WTC11 (cell line): ENCODE results near the gene BABAM2. TPM values are rescaled to one million over a fixed set of nuclear protein-coding genes. Genes with fewer than 3 reads are reported as not detected.
"Not testable (repeated sequence)": the region's sequence is repeated elsewhere in the genome, so short reads cannot be mapped to it uniquely, and the experiment has no call there.

Source experiments
- ATAC-seq: fragments of 200-7000 bp; cut with Tn5 transposase; 2 replicates; pipeline ENCODE4 v1.10.0; 2021; ENCODE audit warnings: mild to moderate bottlenecking, moderate library complexity
- CTCF ChIA-PET: fragments of 300-600 bp; sonication (Branson Sonifier 250); formaldehyde crosslinking; loops from one replicate; lab custom pipeline; 2021; ENCODE audit warnings: antibody characterized with exemption; lab: Charles Lee
- POLR2A ChIA-PET: fragments of 350-600 bp; sonication (Branson Sonifier 250); formaldehyde crosslinking; loops from one replicate; lab custom pipeline; 2021; ENCODE audit warnings: antibody characterized with exemption; lab: Charles Lee
- DNase-seq: peaks from one replicate; pipeline ENCODE4 v3.0.0; 2021; ENCODE audit warnings: low spot score
- H3K27ac Mint-ChIP-seq: 2 replicates; pipeline ENCODE4 v1.8.0; 2021; ENCODE audit warnings: mixed read lengths
- H3K27me3 Mint-ChIP-seq: 2 replicates; pipeline ENCODE4 v1.8.0; 2021; ENCODE audit warnings: low read depth, mild to moderate bottlenecking, moderate library complexity, mixed read lengths
- H3K36me3 Mint-ChIP-seq: 2 replicates; pipeline ENCODE4 v1.8.0; 2021; ENCODE audit warnings: mixed read lengths
- H3K4me1 Mint-ChIP-seq: 2 replicates; pipeline ENCODE4 v1.8.0; 2022; ENCODE audit warnings: mixed read lengths
- H3K4me3 Mint-ChIP-seq: 2 replicates; pipeline ENCODE4 v1.8.0; 2021; ENCODE audit warnings: mild to moderate bottlenecking, moderate library complexity, mixed read lengths
- H3K9me3 Mint-ChIP-seq: 2 replicates; pipeline ENCODE4 v1.8.0; 2021; ENCODE audit warnings: mixed read lengths
- EMX1 ChIP-seq: fragments of 250-450 bp; sonication (Bioruptor Pico); IDR thresholded peaks from 2 replicates; pipeline ENCODE4 v1.8.0; 2021; ENCODE audit warnings: mild to moderate bottlenecking
- FOXJ3 ChIP-seq: sonication (generic); formaldehyde crosslinking; IDR thresholded peaks from 2 replicates; pipeline ENCODE4 v1.9.0; 2021; ENCODE audit warnings: missing genetic modification reagents, mild to moderate bottlenecking, borderline replicate concordance
- FOXP1 ChIP-seq: sonication (generic); formaldehyde crosslinking; IDR thresholded peaks from 2 replicates; pipeline ENCODE4 v1.8.0; 2022; ENCODE audit warnings: missing genetic modification reagents, mild to moderate bottlenecking, moderate library complexity, borderline replicate concordance
- GTF2I ChIP-seq: fragments of 250-450 bp; sonication (Bioruptor Pico); conservative IDR thresholded peaks from 2 replicates; pipeline ENCODE4 v1.4.0; 2021; ENCODE audit warnings: mild to moderate bottlenecking
- KAT7 ChIP-seq: sonication (generic); formaldehyde crosslinking; IDR thresholded peaks from 2 replicates; pipeline ENCODE4 v1.8.1; 2023; ENCODE audit warnings: missing genetic modification reagents, mild to moderate bottlenecking, borderline replicate concordance
- NFE2L1 ChIP-seq: sonication (generic); formaldehyde crosslinking; IDR thresholded peaks from 2 replicates; pipeline ENCODE4 v1.8.1; 2023; ENCODE audit warnings: missing genetic modification reagents
- NFYB ChIP-seq: sonication (generic); formaldehyde crosslinking; conservative IDR thresholded peaks from 2 replicates; pipeline ENCODE4 v1.8.0; 2022; ENCODE audit warnings: low read depth, missing genetic modification reagents
- SMAD3 ChIP-seq: sonication (generic); formaldehyde crosslinking; IDR thresholded peaks from 2 replicates; pipeline ENCODE4 v1.8.0; 2022; ENCODE audit warnings: missing genetic modification reagents, mild to moderate bottlenecking, borderline replicate concordance
- SP1 ChIP-seq: sonication (generic); formaldehyde crosslinking; conservative IDR thresholded peaks from 2 replicates; pipeline ENCODE4 v1.8.1; 2022; ENCODE audit warnings: missing genetic modification reagents
- TP53 ChIP-seq: sonication (generic); formaldehyde crosslinking; IDR thresholded peaks from 2 replicates; pipeline ENCODE4 v1.8.1; 2023; ENCODE audit warnings: mild to moderate bottlenecking, missing genetic modification reagents
- ZNF232 ChIP-seq: sonication (generic); formaldehyde crosslinking; IDR thresholded peaks from 2 replicates; pipeline ENCODE4 v1.8.0; 2022; ENCODE audit warnings: mild to moderate bottlenecking, missing genetic modification reagents
- total RNA-seq: library from RNA; stranded (reverse); gene quantifications from 3 replicates; pipeline ENCODE4 v1.2.3, GENCODE V29; 2021
- TF ChIP-seq, protein P1 (sequence below): fragments of 250-450 bp; sonication (Bioruptor Pico); IDR thresholded peaks from 2 replicates; pipeline ENCODE4 v1.9.0; 2021; ENCODE audit warnings: moderate library complexity, mild to moderate bottlenecking, inconsistent platforms, borderline replicate concordance
- TF ChIP-seq, protein P2 (sequence below): sonication (generic); formaldehyde crosslinking; IDR thresholded peaks from 2 replicates; pipeline ENCODE4 v1.8.0; 2023; ENCODE audit warnings: mild to moderate bottlenecking, missing genetic modification reagents
- TF ChIP-seq, protein P3 (sequence below): sonication (generic); formaldehyde crosslinking; IDR thresholded peaks from 2 replicates; pipeline ENCODE4 v1.8.1; 2022; ENCODE audit warnings: mild to moderate bottlenecking, moderate library complexity, missing genetic modification reagents
- TF ChIP-seq, protein P4 (sequence below): sonication (generic); formaldehyde crosslinking; IDR thresholded peaks from 2 replicates; pipeline ENCODE4 v1.8.0; 2022; ENCODE audit warnings: mild to moderate bottlenecking, missing genetic modification reagents
- TF ChIP-seq, protein P5 (sequence below): fragments of 200-600 bp; IDR thresholded peaks from 2 replicates; pipeline ENCODE4 v1.8.0; 2022; ENCODE audit warnings: antibody characterized with exemption

The BABAM2 gene
- total RNA-seq, 1 experiment from 2014 or later: 16.5 TPM

DNA sequence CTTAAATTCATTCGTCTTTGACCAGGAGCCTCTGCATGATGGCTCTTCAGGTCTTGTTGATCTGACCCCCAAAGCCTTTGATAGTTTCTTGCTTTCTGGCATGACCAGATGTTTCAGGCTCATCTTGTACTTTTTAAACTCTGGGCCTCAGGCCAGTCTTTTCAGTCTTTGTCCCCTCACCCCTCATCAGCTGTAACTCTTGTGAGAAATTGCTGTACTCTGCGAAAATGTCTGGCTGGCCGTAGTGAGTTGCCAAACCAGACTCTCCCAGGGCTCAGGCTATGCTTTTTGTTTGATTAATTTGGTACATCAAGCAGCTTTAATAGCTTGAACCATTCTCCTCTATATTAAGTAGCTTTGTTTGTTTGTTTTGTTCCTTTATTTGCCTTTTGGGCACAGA is 75.9 kb downstream of the BABAM2 start:
- ATAC-seq (no peak), DNase-seq (no peak)
- ChIA-PET POLR2A (no interaction called here), CTCF (no interaction called here)
- Mint-ChIP-seq H3K9me3 (peaks cover 29% of the 10 kb centered on the region), H3K4me1 (no peaks in the 10 kb centered on the region), H3K4me3 (no peak overlapping the region), H3K27ac (no peak overlapping the region), H3K27me3 (peaks cover 4% of the 10 kb centered on the region; the same call in 1 of the 2 replicates), H3K36me3 (peaks cover 22% of the 10 kb centered on the region)
- TF ChIP-seq ZNF232: no peak
- no peak for TF ChIP-seq FOXJ3 (CRISPR knock-in tag)
- no peak for TF ChIP-seq GTF2I (CRISPR knock-in tag)
- TF ChIP-seq, protein P1, sequence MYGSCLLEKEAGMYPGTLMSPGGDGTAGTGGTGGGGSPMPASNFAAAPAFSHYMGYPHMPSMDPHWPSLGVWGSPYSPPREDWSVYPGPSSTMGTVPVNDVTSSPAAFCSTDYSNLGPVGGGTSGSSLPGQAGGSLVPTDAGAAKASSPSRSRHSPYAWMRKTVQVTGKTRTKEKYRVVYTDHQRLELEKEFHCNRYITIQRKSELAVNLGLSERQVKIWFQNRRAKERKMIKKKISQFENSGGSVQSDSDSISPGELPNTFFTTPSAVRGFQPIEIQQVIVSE (CRISPR knock-in tag): no peak
- TF ChIP-seq, protein P2, sequence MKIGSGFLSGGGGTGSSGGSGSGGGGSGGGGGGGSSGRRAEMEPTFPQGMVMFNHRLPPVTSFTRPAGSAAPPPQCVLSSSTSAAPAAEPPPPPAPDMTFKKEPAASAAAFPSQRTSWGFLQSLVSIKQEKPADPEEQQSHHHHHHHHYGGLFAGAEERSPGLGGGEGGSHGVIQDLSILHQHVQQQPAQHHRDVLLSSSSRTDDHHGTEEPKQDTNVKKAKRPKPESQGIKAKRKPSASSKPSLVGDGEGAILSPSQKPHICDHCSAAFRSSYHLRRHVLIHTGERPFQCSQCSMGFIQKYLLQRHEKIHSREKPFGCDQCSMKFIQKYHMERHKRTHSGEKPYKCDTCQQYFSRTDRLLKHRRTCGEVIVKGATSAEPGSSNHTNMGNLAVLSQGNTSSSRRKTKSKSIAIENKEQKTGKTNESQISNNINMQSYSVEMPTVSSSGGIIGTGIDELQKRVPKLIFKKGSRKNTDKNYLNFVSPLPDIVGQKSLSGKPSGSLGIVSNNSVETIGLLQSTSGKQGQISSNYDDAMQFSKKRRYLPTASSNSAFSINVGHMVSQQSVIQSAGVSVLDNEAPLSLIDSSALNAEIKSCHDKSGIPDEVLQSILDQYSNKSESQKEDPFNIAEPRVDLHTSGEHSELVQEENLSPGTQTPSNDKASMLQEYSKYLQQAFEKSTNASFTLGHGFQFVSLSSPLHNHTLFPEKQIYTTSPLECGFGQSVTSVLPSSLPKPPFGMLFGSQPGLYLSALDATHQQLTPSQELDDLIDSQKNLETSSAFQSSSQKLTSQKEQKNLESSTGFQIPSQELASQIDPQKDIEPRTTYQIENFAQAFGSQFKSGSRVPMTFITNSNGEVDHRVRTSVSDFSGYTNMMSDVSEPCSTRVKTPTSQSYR: no peak
- no peak for TF ChIP-seq NFE2L1 (CRISPR knock-in tag)
- TF ChIP-seq, protein P3, sequence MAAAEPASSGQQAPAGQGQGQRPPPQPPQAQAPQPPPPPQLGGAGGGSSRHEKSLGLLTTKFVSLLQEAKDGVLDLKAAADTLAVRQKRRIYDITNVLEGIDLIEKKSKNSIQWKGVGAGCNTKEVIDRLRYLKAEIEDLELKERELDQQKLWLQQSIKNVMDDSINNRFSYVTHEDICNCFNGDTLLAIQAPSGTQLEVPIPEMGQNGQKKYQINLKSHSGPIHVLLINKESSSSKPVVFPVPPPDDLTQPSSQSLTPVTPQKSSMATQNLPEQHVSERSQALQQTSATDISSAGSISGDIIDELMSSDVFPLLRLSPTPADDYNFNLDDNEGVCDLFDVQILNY (CRISPR knock-in tag): no peak
- TF ChIP-seq KAT7 (CRISPR knock-in tag): no peak
- no peak for TF ChIP-seq FOXP1 (CRISPR knock-in tag)
- TF ChIP-seq TP53 (CRISPR knock-in tag): no peak
- no peak for TF ChIP-seq NFYB (CRISPR knock-in tag)
- TF ChIP-seq, protein P4, sequence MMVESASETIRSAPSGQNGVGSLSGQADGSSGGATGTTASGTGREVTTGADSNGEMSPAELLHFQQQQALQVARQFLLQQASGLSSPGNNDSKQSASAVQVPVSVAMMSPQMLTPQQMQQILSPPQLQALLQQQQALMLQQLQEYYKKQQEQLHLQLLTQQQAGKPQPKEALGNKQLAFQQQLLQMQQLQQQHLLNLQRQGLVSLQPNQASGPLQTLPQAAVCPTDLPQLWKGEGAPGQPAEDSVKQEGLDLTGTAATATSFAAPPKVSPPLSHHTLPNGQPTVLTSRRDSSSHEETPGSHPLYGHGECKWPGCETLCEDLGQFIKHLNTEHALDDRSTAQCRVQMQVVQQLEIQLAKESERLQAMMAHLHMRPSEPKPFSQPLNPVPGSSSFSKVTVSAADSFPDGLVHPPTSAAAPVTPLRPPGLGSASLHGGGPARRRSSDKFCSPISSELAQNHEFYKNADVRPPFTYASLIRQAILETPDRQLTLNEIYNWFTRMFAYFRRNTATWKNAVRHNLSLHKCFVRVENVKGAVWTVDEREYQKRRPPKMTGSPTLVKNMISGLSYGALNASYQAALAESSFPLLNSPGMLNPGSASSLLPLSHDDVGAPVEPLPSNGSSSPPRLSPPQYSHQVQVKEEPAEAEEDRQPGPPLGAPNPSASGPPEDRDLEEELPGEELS (CRISPR knock-in tag): no peak
- no peak for TF ChIP-seq EMX1

DNA sequence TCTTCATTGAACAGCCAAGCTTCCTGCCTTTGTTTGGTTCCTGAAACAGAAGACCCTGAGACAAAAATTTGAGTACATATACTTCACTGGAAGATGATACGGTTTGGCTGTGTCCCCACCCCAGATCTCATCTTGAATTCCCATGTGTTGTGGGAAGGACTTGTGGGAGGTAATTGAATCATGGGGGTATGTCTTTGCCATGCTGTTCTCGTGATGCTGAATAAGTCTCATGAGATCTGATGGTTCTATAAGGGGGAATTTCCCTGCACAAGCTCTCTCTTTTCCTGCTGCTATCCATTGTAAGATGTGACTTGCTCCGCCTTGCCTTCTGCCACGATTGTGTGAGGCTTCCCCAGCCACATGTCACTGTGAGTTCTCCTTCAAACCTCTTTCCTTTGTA is 76.5 kb downstream of the BABAM2 start:
- peaks cover 22% of the 10 kb centered on the region for H3K36me3 Mint-ChIP-seq
- no peak overlapping the region for H3K27ac Mint-ChIP-seq
- CTCF ChIA-PET: no interaction called here
- no peaks in the 10 kb centered on the region for H3K4me1 Mint-ChIP-seq
- TF ChIP-seq, protein P3 (CRISPR knock-in tag): no peak
- TF ChIP-seq SMAD3 (CRISPR knock-in tag) (no peak), SP1 (CRISPR knock-in tag) (no peak), FOXP1 (CRISPR knock-in tag) (no peak)
- TF ChIP-seq, protein P5, sequence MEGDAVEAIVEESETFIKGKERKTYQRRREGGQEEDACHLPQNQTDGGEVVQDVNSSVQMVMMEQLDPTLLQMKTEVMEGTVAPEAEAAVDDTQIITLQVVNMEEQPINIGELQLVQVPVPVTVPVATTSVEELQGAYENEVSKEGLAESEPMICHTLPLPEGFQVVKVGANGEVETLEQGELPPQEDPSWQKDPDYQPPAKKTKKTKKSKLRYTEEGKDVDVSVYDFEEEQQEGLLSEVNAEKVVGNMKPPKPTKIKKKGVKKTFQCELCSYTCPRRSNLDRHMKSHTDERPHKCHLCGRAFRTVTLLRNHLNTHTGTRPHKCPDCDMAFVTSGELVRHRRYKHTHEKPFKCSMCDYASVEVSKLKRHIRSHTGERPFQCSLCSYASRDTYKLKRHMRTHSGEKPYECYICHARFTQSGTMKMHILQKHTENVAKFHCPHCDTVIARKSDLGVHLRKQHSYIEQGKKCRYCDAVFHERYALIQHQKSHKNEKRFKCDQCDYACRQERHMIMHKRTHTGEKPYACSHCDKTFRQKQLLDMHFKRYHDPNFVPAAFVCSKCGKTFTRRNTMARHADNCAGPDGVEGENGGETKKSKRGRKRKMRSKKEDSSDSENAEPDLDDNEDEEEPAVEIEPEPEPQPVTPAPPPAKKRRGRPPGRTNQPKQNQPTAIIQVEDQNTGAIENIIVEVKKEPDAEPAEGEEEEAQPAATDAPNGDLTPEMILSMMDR: no peak
- TF ChIP-seq, protein P4 (CRISPR knock-in tag): no peak
- ATAC-seq (no peak), DNase-seq (no peak)
- H3K4me3 Mint-ChIP-seq: no peak overlapping the region
- POLR2A ChIA-PET: no interaction called here
- peaks cover 4% of the 10 kb centered on the region; the same call in 1 of the 2 replicates for H3K27me3 Mint-ChIP-seq
- peaks cover 29% of the 10 kb centered on the region for H3K9me3 Mint-ChIP-seq

DNA sequence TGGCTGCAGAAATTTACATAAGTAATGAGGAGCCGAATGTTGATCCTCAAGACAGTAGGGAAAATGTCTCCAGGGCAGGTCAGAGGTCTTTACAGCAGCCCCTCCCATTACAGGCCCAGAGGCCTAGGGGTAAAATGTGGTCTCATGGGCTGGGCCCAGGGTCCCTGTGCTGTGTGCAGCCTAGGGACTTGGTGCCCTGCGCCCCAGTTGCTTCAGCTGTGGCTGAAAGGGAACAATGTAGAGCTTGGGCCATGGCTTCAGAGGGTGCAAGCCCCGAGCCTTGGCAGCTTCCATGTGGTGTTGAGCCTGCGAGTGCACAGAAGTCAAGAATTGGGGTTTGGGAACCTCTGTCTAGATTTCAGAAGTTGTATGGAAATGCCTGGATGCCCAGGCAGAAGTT is 77.5 kb downstream of the BABAM2 start:
- DNase-seq, ATAC-seq, POLR2A ChIA-PET, H3K4me3 Mint-ChIP-seq, H3K27me3 Mint-ChIP-seq, H3K27ac Mint-ChIP-seq, H3K4me1 Mint-ChIP-seq, CTCF ChIA-PET: not testable (repeated sequence)
- H3K9me3 Mint-ChIP-seq: peaks cover 29% of the 10 kb centered on the region
- H3K36me3 Mint-ChIP-seq: peaks cover 22% of the 10 kb centered on the region

DNA sequence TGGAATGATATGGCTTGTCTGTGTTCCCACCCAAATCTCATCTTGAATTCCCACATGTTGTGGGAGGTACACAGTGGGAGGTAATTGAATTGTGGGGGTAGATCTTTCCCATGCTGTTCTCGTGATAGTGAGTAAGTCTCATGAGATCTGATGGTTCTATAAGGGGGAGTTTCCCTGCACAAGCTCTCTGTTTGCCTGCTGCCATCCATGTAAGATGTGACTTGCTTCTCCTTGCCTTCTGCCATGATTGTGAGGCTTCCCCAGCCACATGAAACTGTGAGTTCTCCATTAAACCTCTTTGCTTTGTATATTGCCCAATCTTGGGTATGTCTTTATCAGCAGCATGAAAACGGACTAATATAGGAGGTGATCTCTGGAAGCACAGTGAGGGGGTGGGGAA is 78.4 kb downstream of the BABAM2 start:
- CTCF ChIA-PET, ATAC-seq, POLR2A ChIA-PET, H3K4me3 Mint-ChIP-seq, H3K27me3 Mint-ChIP-seq, H3K4me1 Mint-ChIP-seq, H3K27ac Mint-ChIP-seq, DNase-seq: not testable (repeated sequence)
- peaks cover 29% of the 10 kb centered on the region for H3K9me3 Mint-ChIP-seq
- peaks cover 22% of the 10 kb centered on the region for H3K36me3 Mint-ChIP-seq
